ENCODE measurements around the gene FIG4. TPM values are rescaled to one million over a fixed set of nuclear protein-coding genes. Genes with fewer than 3 reads are reported as not detected.

Gene FIG4
- total RNA-seq, 1 experiment from 2014 or later, result 21.3 TPM

GRCh38 chr6:109794201-109794923 lies 103.3 kb downstream of the FIG4 start (continued):
- TF ChIP-seq PRDM15 (CRISPR knock-in tag; IDR thresholded peaks at IDR 0.05), result no peak
- TF ChIP-seq ZNF317 (CRISPR knock-in tag; IDR thresholded peaks at IDR 0.05; ENCODE audit: borderline replicate concordance, low read depth), result no peak
- no peak for TF ChIP-seq STAT6 (CRISPR knock-in tag; conservative IDR thresholded peaks at IDR 0.05; ENCODE audit: low read depth)
- TF ChIP-seq RELA (CRISPR knock-in tag; IDR thresholded peaks at IDR 0.05; ENCODE audit: borderline replicate concordance), result no peak
- no peak for TF ChIP-seq NFE2L1 (CRISPR knock-in tag; IDR thresholded peaks at IDR 0.05)
- no peak for TF ChIP-seq FOXP4 (CRISPR knock-in tag; IDR thresholded peaks at IDR 0.05)
- TF ChIP-seq ZNF281 (CRISPR knock-in tag; IDR thresholded peaks at IDR 0.05), result no peak
- TF ChIP-seq ELF4 (CRISPR knock-in tag; IDR thresholded peaks at IDR 0.05; ENCODE audit: low read depth), result no peak
- no peak for TF ChIP-seq ZNF138 (CRISPR knock-in tag; conservative IDR thresholded peaks at IDR 0.05)

GRCh38 chr6:109795994-109796555 lies 105.0 kb downstream of the FIG4 start:
- CTCF ChIA-PET, result interaction anchor here (3.5 kb wide), 1 partner anchor 244 kb away, joined by 20 read pairs; no protein-coding TSS in a partner anchor
- H3K27ac Mint-ChIP-seq, result peak overlapping the region; percentile 54; the same call in 1 of the 2 replicates

More at GRCh38 chr6:109795994-109796555, 105.0 kb downstream of the FIG4 start:
- ATAC-seq (no peak), DNase-seq (ENCODE audit: low spot score) (no peak)
- H3K4me1 Mint-ChIP-seq, result peaks cover 33% of the 10 kb centered on the region
- H3K27me3 Mint-ChIP-seq (ENCODE audit: low read depth), result no peaks in the 10 kb centered on the region
- POLR2A ChIA-PET, result no interaction called here
- no peak overlapping the region for H3K4me3 Mint-ChIP-seq
- H3K36me3 Mint-ChIP-seq, result peaks cover 2% of the 10 kb centered on the region
- no peaks in the 10 kb centered on the region for H3K9me3 Mint-ChIP-seq
- TF ChIP-seq MLX (CRISPR knock-in tag; IDR thresholded peaks at IDR 0.05), result no peak
- no peak for TF ChIP-seq ESRRA (CRISPR knock-in tag; IDR thresholded peaks at IDR 0.05; ENCODE audit: borderline replicate concordance)
- no peak for TF ChIP-seq ZNF138 (CRISPR knock-in tag; conservative IDR thresholded peaks at IDR 0.05)
- no peak for TF ChIP-seq FOXK1 (CRISPR knock-in tag; IDR thresholded peaks at IDR 0.05)
- TF ChIP-seq USF2 (CRISPR knock-in tag; IDR thresholded peaks at IDR 0.05), result no peak
- no peak for TF ChIP-seq TEAD1 (CRISPR knock-in tag; IDR thresholded peaks at IDR 0.05)
- no peak for TF ChIP-seq ZNF425 (CRISPR knock-in tag; conservative IDR thresholded peaks at IDR 0.05)
- TF ChIP-seq GABPB1 (CRISPR knock-in tag; IDR thresholded peaks at IDR 0.05), result no peak

All from WTC11 (cell line).